Central memory CD8-positive, alpha-beta T cell (primary cell): ENCODE results near the gene ATXN7L1.

Source experiments
- ATAC-seq: fragments of 150-1000 bp; cut with Tn5 transposase; replicated peaks from 2 replicates; pipeline ENCODE4 v1.10.0; 2022; ENCODE audit warnings: mild to moderate bottlenecking, moderate FRiP score, moderate number of reproducible peaks; ENCODE audit not compliant: poor library complexity, severe bottlenecking; ENCODE audit errors: extremely low read depth
- DNase-seq, 2 donors: peaks; one replicate each; pipeline ENCODE4 v3.0.0; 2021; ENCODE audit warnings: low spot score in 2 of 2
- H3K27ac Mint-ChIP-seq: one replicate; pipeline ENCODE4 v1.8.0; 2022; ENCODE audit warnings: low read depth, mild to moderate bottlenecking, moderate library complexity, mixed read lengths
- H3K27me3 Mint-ChIP-seq: one replicate; pipeline ENCODE4 v1.8.0; 2022; ENCODE audit warnings: mixed read lengths
- H3K36me3 Mint-ChIP-seq: one replicate; pipeline ENCODE4 v1.8.0; 2022; ENCODE audit warnings: mild to moderate bottlenecking, moderate library complexity, mixed read lengths; ENCODE audit not compliant: insufficient read depth
- H3K4me1 Mint-ChIP-seq: one replicate; pipeline ENCODE4 v1.8.0; 2022; ENCODE audit warnings: mixed read lengths
- H3K4me3 Mint-ChIP-seq: one replicate; pipeline ENCODE4 v1.8.0; 2022; ENCODE audit warnings: mild to moderate bottlenecking, moderate library complexity, mixed read lengths
- H3K9me3 Mint-ChIP-seq: one replicate; pipeline ENCODE4 v1.8.0; 2022; ENCODE audit warnings: mixed read lengths

The ATXN7L1 gene

GRCh38 chr7:105810556-105810955 lies 65.8 kb downstream of the ATXN7L1 start:
- peaks cover 58% of the 10 kb centered on the region for H3K4me1 Mint-ChIP-seq
- no peaks in the 10 kb centered on the region for H3K27me3 Mint-ChIP-seq
- H3K36me3 Mint-ChIP-seq, result peaks cover 8% of the 10 kb centered on the region
- H3K9me3 Mint-ChIP-seq, result peaks cover 5% of the 10 kb centered on the region
- DNase-seq, result no peak
- peak overlapping the region; percentile 27 for H3K4me3 Mint-ChIP-seq
- peak overlapping the region; percentile 92 for H3K27ac Mint-ChIP-seq
- no peak for ATAC-seq

- H3K27ac Mint-ChIP-seq, result peak overlapping the region; percentile 92
- H3K4me3 Mint-ChIP-seq, result peak overlapping the region; percentile 51
- H3K4me1 Mint-ChIP-seq, result peaks cover 64% of the 10 kb centered on the region
- peaks cover 8% of the 10 kb centered on the region for H3K36me3 Mint-ChIP-seq
- H3K27me3 Mint-ChIP-seq, result no peaks in the 10 kb centered on the region
- H3K9me3 Mint-ChIP-seq, result peaks cover 5% of the 10 kb centered on the region
- DNase-seq, result peak; percentile 27 to 69
- ATAC-seq, result peak; percentile 95
These were observed 67.5 kb downstream of the ATXN7L1 start for GRCh38 chr7:105808703-105809590.

- no peak for ATAC-seq
- Mint-ChIP-seq H3K27ac (peak overlapping the region; percentile 92), H3K27me3 (no peaks in the 10 kb centered on the region), H3K36me3 (peaks cover 8% of the 10 kb centered on the region), H3K4me1 (peaks cover 60% of the 10 kb centered on the region), H3K9me3 (peaks cover 5% of the 10 kb centered on the region), H3K4me3 (peak overlapping the region; percentile 51)
- DNase-seq, result no peak
These were observed 68.2 kb downstream of the ATXN7L1 start for GRCh38 chr7:105808209-105808608.

GRCh38 chr7:105807448-105807762 lies 69.0 kb downstream of the ATXN7L1 start:
- peaks cover 63% of the 10 kb centered on the region for H3K4me1 Mint-ChIP-seq
- H3K27ac Mint-ChIP-seq, result peak overlapping the region; percentile 92
- ATAC-seq (no peak), DNase-seq (no peak)
- H3K4me3 Mint-ChIP-seq, result peak overlapping the region; percentile 51
- H3K9me3 Mint-ChIP-seq, result peaks cover 5% of the 10 kb centered on the region
- H3K27me3 Mint-ChIP-seq, result no peaks in the 10 kb centered on the region
- H3K36me3 Mint-ChIP-seq, result peaks cover 8% of the 10 kb centered on the region

GRCh38 chr7:105806592-105807447 lies 69.6 kb downstream of the ATXN7L1 start:
- H3K27ac Mint-ChIP-seq, result peak overlapping the region; percentile 92
- H3K27me3 Mint-ChIP-seq, result no peaks in the 10 kb centered on the region
- peaks cover 68% of the 10 kb centered on the region for H3K4me1 Mint-ChIP-seq
- peaks cover 11% of the 10 kb centered on the region for H3K36me3 Mint-ChIP-seq
- ATAC-seq (peak; percentile 50), DNase-seq (peak; percentile 23 to 50)
- H3K4me3 Mint-ChIP-seq, result peak overlapping the region; percentile 51
- peaks cover 5% of the 10 kb centered on the region for H3K9me3 Mint-ChIP-seq

DNA sequence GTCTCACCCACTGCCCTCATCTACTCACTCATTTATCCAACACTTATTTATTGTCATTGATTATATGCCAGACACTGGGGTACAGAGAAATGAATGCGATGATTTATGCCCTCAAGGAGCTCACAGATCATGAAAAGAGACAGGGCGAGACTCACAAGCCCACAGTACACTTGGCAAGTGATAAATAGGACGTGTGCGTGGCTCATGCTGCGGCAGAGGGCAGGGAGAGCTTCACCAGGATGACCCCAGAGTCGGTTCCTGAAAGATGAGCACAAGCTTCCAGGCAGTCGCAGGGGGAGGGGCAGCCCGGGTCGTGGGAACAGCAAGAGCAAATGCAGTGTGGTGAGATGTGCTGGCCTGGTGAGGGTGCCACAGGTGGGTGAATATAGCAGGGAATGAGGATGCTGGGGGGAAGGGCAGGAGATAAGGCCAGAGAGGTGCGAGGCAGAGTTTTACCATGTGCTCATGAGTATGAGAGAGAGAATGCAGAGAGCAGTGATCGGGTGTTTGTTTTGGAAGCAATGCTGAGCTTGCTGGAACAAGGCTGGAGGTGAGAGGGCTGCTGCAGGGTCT lies 70.9 kb downstream of the ATXN7L1 start:
- H3K27ac Mint-ChIP-seq, result peak overlapping the region; percentile 92
- peaks cover 69% of the 10 kb centered on the region for H3K4me1 Mint-ChIP-seq
- peak overlapping the region; percentile 51 for H3K4me3 Mint-ChIP-seq
- peaks cover 5% of the 10 kb centered on the region for H3K9me3 Mint-ChIP-seq
- DNase-seq, result no peak
- H3K36me3 Mint-ChIP-seq, result peaks cover 9% of the 10 kb centered on the region
- no peak for ATAC-seq
- no peaks in the 10 kb centered on the region for H3K27me3 Mint-ChIP-seq

GRCh38 chr7:105803429-105803736 lies 73.0 kb downstream of the ATXN7L1 start:
- no peak overlapping the region for H3K27ac Mint-ChIP-seq
- H3K4me3 Mint-ChIP-seq, result no peak overlapping the region
- peaks cover 10% of the 10 kb centered on the region for H3K36me3 Mint-ChIP-seq
- peaks cover 70% of the 10 kb centered on the region for H3K4me1 Mint-ChIP-seq
- no peaks in the 10 kb centered on the region for H3K9me3 Mint-ChIP-seq
- H3K27me3 Mint-ChIP-seq, result no peaks in the 10 kb centered on the region
- DNase-seq, result no peak
- no peak for ATAC-seq

- Mint-ChIP-seq H3K27ac (peak overlapping the region; percentile 69), H3K9me3 (no peaks in the 10 kb centered on the region), H3K27me3 (no peaks in the 10 kb centered on the region), H3K36me3 (peaks cover 12% of the 10 kb centered on the region), H3K4me1 (peaks cover 68% of the 10 kb centered on the region), H3K4me3 (no peak overlapping the region)
- ATAC-seq, result no peak
- DNase-seq, result no peak
These were observed 73.6 kb downstream of the ATXN7L1 start for GRCh38 chr7:105802604-105803428.

DNA sequence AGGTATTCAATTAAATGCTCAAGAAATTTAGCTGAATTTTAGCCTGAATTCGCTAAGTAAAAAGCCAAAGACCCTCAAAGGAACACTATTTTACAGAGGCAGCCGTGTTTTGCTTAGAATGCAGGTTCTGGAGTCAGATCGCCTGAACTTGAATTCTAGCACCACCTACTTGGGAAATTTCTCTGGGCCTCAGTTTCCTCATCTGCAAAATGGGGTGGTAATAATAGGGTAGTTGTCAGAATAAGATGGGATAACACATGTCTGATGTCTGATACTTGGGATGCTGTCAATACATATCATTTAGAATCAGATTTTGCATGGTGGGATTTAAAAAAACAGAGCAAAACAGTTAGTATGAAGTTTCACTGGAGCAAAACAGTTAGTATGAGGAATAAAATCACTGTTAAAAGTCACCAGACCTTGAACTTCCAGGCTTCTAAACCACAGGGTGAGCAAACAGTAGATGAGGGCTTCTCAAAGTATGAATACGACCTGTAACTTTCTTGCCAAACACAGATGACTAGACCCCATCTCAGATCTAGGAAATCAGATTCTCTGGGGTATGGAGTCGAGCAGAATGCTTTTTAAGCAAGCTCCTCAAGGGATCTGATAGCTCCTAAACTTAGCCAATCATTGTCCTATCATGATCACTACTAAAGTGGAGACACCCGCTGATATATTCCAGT lies 75.4 kb downstream of the ATXN7L1 start:
- ATAC-seq, result no peak
- Mint-ChIP-seq H3K27ac (no peak overlapping the region), H3K4me1 (peaks cover 55% of the 10 kb centered on the region), H3K9me3 (no peaks in the 10 kb centered on the region), H3K27me3 (no peaks in the 10 kb centered on the region), H3K36me3 (peaks cover 5% of the 10 kb centered on the region), H3K4me3 (no peak overlapping the region)
- DNase-seq, result no peak

GRCh38 chr7:105800442-105800841 lies 76.0 kb downstream of the ATXN7L1 start:
- H3K27me3 Mint-ChIP-seq, result no peaks in the 10 kb centered on the region
- peaks cover 50% of the 10 kb centered on the region for H3K4me1 Mint-ChIP-seq
- ATAC-seq, result no peak
- H3K9me3 Mint-ChIP-seq, result no peaks in the 10 kb centered on the region
- H3K27ac Mint-ChIP-seq, result peak overlapping the region; percentile 3
- H3K4me3 Mint-ChIP-seq, result no peak overlapping the region
- no peak for DNase-seq
- peaks cover 5% of the 10 kb centered on the region for H3K36me3 Mint-ChIP-seq

DNA sequence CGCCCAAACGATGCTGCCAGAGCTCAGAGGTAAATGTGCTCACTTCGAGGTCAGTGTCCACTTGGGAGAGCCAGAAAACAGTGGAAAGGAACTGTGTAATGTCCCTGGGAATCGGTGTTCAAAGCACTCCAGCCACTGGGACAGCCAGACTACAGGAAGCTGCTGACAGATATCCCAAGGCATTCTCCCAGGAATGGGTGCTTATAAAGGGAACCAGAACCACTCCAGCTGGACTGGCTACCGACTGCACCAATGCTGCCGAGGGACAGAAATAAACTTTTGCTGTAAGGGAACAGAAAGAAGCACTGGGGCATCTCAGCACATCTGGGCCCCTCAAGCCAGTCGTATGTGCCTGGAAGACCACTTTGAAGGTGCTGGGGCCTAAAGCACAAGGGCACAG lies 76.7 kb downstream of the ATXN7L1 start:
- DNase-seq, result no peak
- peak overlapping the region; percentile 3 for H3K27ac Mint-ChIP-seq
- no peak for ATAC-seq
- no peaks in the 10 kb centered on the region for H3K9me3 Mint-ChIP-seq
- no peaks in the 10 kb centered on the region for H3K27me3 Mint-ChIP-seq
- H3K4me3 Mint-ChIP-seq, result no peak overlapping the region
- H3K36me3 Mint-ChIP-seq, result peaks cover 5% of the 10 kb centered on the region
- peaks cover 50% of the 10 kb centered on the region for H3K4me1 Mint-ChIP-seq

DNA sequence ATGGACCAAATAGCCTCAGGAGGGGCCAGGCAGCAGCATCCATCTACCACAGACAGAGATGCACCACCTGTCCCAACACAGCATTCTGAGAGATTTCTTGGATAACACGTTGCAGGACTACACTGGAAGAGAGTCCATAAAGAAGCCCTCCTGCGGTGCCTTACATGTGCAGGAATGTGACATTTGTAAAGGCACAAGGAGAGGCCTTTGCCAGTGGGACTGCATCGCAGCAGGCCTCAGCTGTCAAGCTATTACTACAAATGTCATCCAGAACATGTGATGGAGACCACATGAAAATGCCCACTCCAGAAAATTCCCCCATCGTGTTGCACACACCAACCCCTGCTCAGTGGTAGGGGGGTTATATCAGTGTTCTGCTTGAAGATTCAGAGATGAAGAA lies 77.4 kb downstream of the ATXN7L1 start:
- DNase-seq (no peak), ATAC-seq (no peak)
- Mint-ChIP-seq H3K27me3 (no peaks in the 10 kb centered on the region), H3K4me3 (no peak overlapping the region), H3K27ac (no peak overlapping the region), H3K9me3 (no peaks in the 10 kb centered on the region), H3K4me1 (peaks cover 51% of the 10 kb centered on the region), H3K36me3 (peaks cover 5% of the 10 kb centered on the region)
